Keratinocyte (primary cell): Measurements from ENCODE around the gene SLC28A3. TPM values are rescaled to one million over a fixed set of nuclear protein-coding genes. Genes with fewer than 3 reads are reported as not detected.

ENCODE experiments used
- DNase-seq: peaks from one replicate; pipeline ENCODE4 v3.0.0-alpha.2; 2011; ENCODE audit warnings: low read depth, missing footprints, low spot score
- FAIRE-seq: peaks from 2 replicates; lab custom pipeline; 2011; peaks lifted over from hg19 to GRCh38; lab: Jason Lieb, UNC
- H2AFZ ChIP-seq: 2 replicates; pipeline ENCODE4 v1.6.0; 2012; ENCODE audit warnings: low read length, control low read depth, inconsistent platforms; ENCODE audit not compliant: control insufficient read depth
- H3K27ac ChIP-seq: 2 replicates; pipeline ENCODE4 v1.5.1; 2011; ENCODE audit warnings: low read length; ENCODE audit not compliant: control insufficient read depth, insufficient read depth
- H3K27me3 ChIP-seq: 3 replicates; pipeline ENCODE4 v1.6.0; 2011; ENCODE audit warnings: low read length; ENCODE audit not compliant: control insufficient read depth, insufficient read depth; ENCODE audit errors: extremely low read depth
- H3K36me3 ChIP-seq, 2 experiments: 2 replicates in 1 of 2; 3 replicates in 1 of 2; pipeline ENCODE4 v1.5.1; 2011; ENCODE audit warnings: low read length in 2 of 2, mild to moderate bottlenecking in 1 of 2; ENCODE audit not compliant: control insufficient read depth in 2 of 2, insufficient read depth in 2 of 2; ENCODE audit errors: extremely low read depth in 1 of 2
- H3K4me1 ChIP-seq: 3 replicates; pipeline ENCODE4 v1.5.1; 2011; ENCODE audit warnings: low read length; ENCODE audit not compliant: control insufficient read depth, insufficient read depth; ENCODE audit errors: extremely low read depth
- H3K4me2 ChIP-seq: 3 replicates; pipeline ENCODE4 v1.6.0; 2011; ENCODE audit warnings: low read depth, low read length; ENCODE audit not compliant: control insufficient read depth, insufficient read depth; ENCODE audit errors: extremely low read depth
- H3K4me3 ChIP-seq, 3 experiments: fragments of 200-600 bp in 1 of 3; sonication (generic) in 1 of 3; 2 replicates in 2 of 3; 3 replicates in 1 of 3; pipeline ENCODE4 v1.5.1; 2011 to 2016; ENCODE audit warnings: low read length in 3 of 3, mild to moderate bottlenecking in 3 of 3, control low read depth in 2 of 3, inconsistent platforms in 1 of 3, low read depth in 1 of 3, mixed read lengths in 1 of 3, mixed run types in 1 of 3, moderate library complexity in 1 of 3; ENCODE audit not compliant: control insufficient read depth in 2 of 3, insufficient read depth in 2 of 3; ENCODE audit errors: extremely low read depth in 1 of 3
- H3K79me2 ChIP-seq: 2 replicates; pipeline ENCODE4 v1.6.0; 2012; ENCODE audit warnings: low read length; ENCODE audit not compliant: control insufficient read depth, insufficient read depth
- H3K9ac ChIP-seq: 3 replicates; pipeline ENCODE4 v1.6.0; 2011; ENCODE audit warnings: low read length; ENCODE audit not compliant: control insufficient read depth, insufficient read depth; ENCODE audit errors: extremely low read depth
- H3K9me1 ChIP-seq: 3 replicates; pipeline ENCODE4 v1.6.0; 2011; ENCODE audit warnings: low read length; ENCODE audit not compliant: control insufficient read depth, insufficient read depth; ENCODE audit errors: extremely low read depth
- H3K9me3 ChIP-seq: 2 replicates; pipeline ENCODE4 v1.5.1; 2012; ENCODE audit warnings: low read depth, low read length; ENCODE audit not compliant: control insufficient read depth
- H4K20me1 ChIP-seq: 3 replicates; pipeline ENCODE4 v1.6.0; 2011; ENCODE audit warnings: low read length; ENCODE audit not compliant: control insufficient read depth, insufficient read depth; ENCODE audit errors: extremely low read depth
- CTCF ChIP-seq, 3 experiments: IDR thresholded peaks in 1 of 3; conservative IDR thresholded peaks in 1 of 3; optimal IDR thresholded peaks in 1 of 3; 2 replicates in 2 of 3; 3 replicates in 1 of 3; pipeline versions ENCODE3 to v1.5.1; 2011; ENCODE audit warnings: low read length in 3 of 3, mild to moderate bottlenecking in 3 of 3, moderate library complexity in 2 of 3, control low read depth in 1 of 3, inconsistent platforms in 1 of 3; ENCODE audit not compliant: insufficient read depth in 2 of 3; ENCODE audit errors: extremely low read depth in 1 of 3
- EZH2 ChIP-seq: IDR thresholded peaks from one replicate; pipeline ENCODE4 v1.6.1; 2012; ENCODE audit warnings: inconsistent platforms, mild to moderate bottlenecking, low read length, moderate library complexity
- dilution Hi-C: fragments of 300-500 bp; cut with MboI; formaldehyde crosslinking; loops from one replicate; pipeline ENCODE4 v1.7.0; 2020; ENCODE audit warnings: low sequenced_read_pairs; ENCODE audit not compliant: extremely low pct_ligation_motif_present
- polyA plus RNA-seq, 5 experiments: library from polyadenylated mRNA; depleted of rRNA in 3 of 5; stranded (reverse) in 3 of 5; stranded (forward) in 1 of 5; unstranded in 1 of 5; fragments of >200 nt; gene quantifications; 1 replicate in 1 of 5; 2 replicates in 3 of 5; 3 replicates in 1 of 5; pipeline versions ENCODE4 v1.2.1 to v1.2.3, GENCODE V29; 2011 to 2012; ENCODE audit warnings: missing spikeins in 2 of 5, low read depth in 1 of 5, low replicate concordance in 1 of 5

Gene SLC28A3
- polyA plus RNA-seq, 1 donor (not counting 4 experiments of a cell fraction or from before 2014, with no cell fraction given), result 2.4 TPM

- H3K4me3 ChIP-seq, result no peak overlapping the region
- no peak overlapping the region for H3K9ac ChIP-seq
- H3K4me1 ChIP-seq, result peaks cover 5% of the 10 kb centered on the region
- peak; percentile 13 for DNase-seq
- H3K27ac ChIP-seq, result no peak overlapping the region
- no peaks in the 10 kb centered on the region for H3K36me3 ChIP-seq
- no peaks in the 10 kb centered on the region for H4K20me1 ChIP-seq
- H3K4me2 ChIP-seq, result no peak overlapping the region
- H3K9me1 ChIP-seq, result no peaks in the 10 kb centered on the region
- peak overlapping the region; percentile 85 for H2AFZ ChIP-seq
- no peaks in the 10 kb centered on the region for H3K27me3 ChIP-seq
- TF ChIP-seq CTCF (optimal IDR thresholded peaks at IDR 0.05 in 1 of 3, IDR thresholded peaks at IDR 0.05 in 1 of 3, conservative IDR thresholded peaks at IDR 0.05 in 1 of 3; ENCODE audit: extremely low read depth in 1 of 3, insufficient read depth in 2 of 3, low read length in 3 of 3) (peak; percentile 28 to 53 (median 47)), EZH2 (no peak)
- no peaks in the 10 kb centered on the region for H3K79me2 ChIP-seq
- H3K9me3 ChIP-seq, result peaks cover 2% of the 10 kb centered on the region
- peak; percentile 32 for FAIRE-seq
- dilution Hi-C loops, result no loop called here
These were observed 101.9 kb downstream of the SLC28A3 start for GRCh38 chr9:84238652-84239051.

GRCh38 chr9:84235511-84235910 lies 105.0 kb downstream of the SLC28A3 start:
- Histone ChIP-seq H4K20me1 (no peaks in the 10 kb centered on the region), H3K27ac (no peak overlapping the region), H3K9ac (no peak overlapping the region), H2AFZ (no peak overlapping the region), H3K4me3 (no peak overlapping the region), H3K9me1 (no peaks in the 10 kb centered on the region), H3K79me2 (no peaks in the 10 kb centered on the region), H3K4me2 (no peak overlapping the region), H3K9me3 (peaks cover 2% of the 10 kb centered on the region), H3K36me3 (no peaks in the 10 kb centered on the region), H3K4me1 (peaks cover 5% of the 10 kb centered on the region), H3K27me3 (no peaks in the 10 kb centered on the region)
- no peak for FAIRE-seq
- dilution Hi-C loops, result no loop called here
- no peak for DNase-seq
- TF ChIP-seq EZH2, result no peak
- no peak for TF ChIP-seq CTCF (optimal IDR thresholded peaks at IDR 0.05 in 1 of 3, IDR thresholded peaks at IDR 0.05 in 1 of 3, conservative IDR thresholded peaks at IDR 0.05 in 1 of 3; ENCODE audit: extremely low read depth in 1 of 3, insufficient read depth in 2 of 3, low read length in 3 of 3)
